ENCODE measurements around the gene NTM.

NTM gene

GRCh38 chr11:132217856-132218255 lies 847.4 kb downstream of the NTM start:
- H3K4me3 ChIP-seq (ENCODE audit: low read length): no peak overlapping the region
- H2AFZ ChIP-seq (ENCODE audit: low read depth, low read length): no peak overlapping the region
- H3K27me3 ChIP-seq (ENCODE audit: low read depth, low read length): peaks cover 3% of the 10 kb centered on the region; the same call in 1 of the 2 replicates
- H3K27ac ChIP-seq (ENCODE audit: low read length): no peak overlapping the region
- H3K9me3 ChIP-seq (ENCODE audit: insufficient read depth, low read length): no peaks in the 10 kb centered on the region
- no peaks in the 10 kb centered on the region for H3K36me3 ChIP-seq (replicated peaks; ENCODE audit: low read depth, low read length)
- H3K4me2 ChIP-seq (ENCODE audit: low read length): no peak overlapping the region
- H3K4me1 ChIP-seq (ENCODE audit: low read length): no peaks in the 10 kb centered on the region
- no peaks in the 10 kb centered on the region for H4K20me1 ChIP-seq (ENCODE audit: insufficient read depth, low read length)
- H3K79me2 ChIP-seq (ENCODE audit: low read length): no peaks in the 10 kb centered on the region
- TF ChIP-seq EZH2phosphoT487 (IDR thresholded peaks at IDR 0.05; ENCODE audit: low read depth) (no peak), CTCF (IDR thresholded peaks at IDR 0.05; ENCODE audit: low read depth, low read length) (no peak)
- no peak overlapping the region for H3K9ac ChIP-seq (ENCODE audit: low read length)

- Histone ChIP-seq H3K36me3 (replicated peaks; ENCODE audit: low read depth, low read length) (no peaks in the 10 kb centered on the region), H3K79me2 (ENCODE audit: low read length) (no peaks in the 10 kb centered on the region), H3K4me2 (ENCODE audit: low read length) (no peak overlapping the region), H3K9ac (ENCODE audit: low read length) (no peak overlapping the region), H3K4me1 (ENCODE audit: low read length) (no peaks in the 10 kb centered on the region), H3K4me3 (ENCODE audit: low read length) (no peak overlapping the region), H2AFZ (ENCODE audit: low read depth, low read length) (no peak overlapping the region), H3K27me3 (ENCODE audit: low read depth, low read length) (peaks cover 3% of the 10 kb centered on the region; the same call in 1 of the 2 replicates), H3K27ac (ENCODE audit: low read length) (no peak overlapping the region), H4K20me1 (ENCODE audit: insufficient read depth, low read length) (no peaks in the 10 kb centered on the region), H3K9me3 (ENCODE audit: insufficient read depth, low read length) (no peaks in the 10 kb centered on the region)
- no peak for TF ChIP-seq EZH2phosphoT487 (IDR thresholded peaks at IDR 0.05; ENCODE audit: low read depth)
- TF ChIP-seq CTCF (IDR thresholded peaks at IDR 0.05; ENCODE audit: low read depth, low read length): no peak
Observed at GRCh38 chr11:132220474-132220873, 850.1 kb downstream of the NTM start.

- Histone ChIP-seq H3K4me2 (ENCODE audit: low read length) (no peak overlapping the region), H3K27me3 (ENCODE audit: low read depth, low read length) (peaks cover 3% of the 10 kb centered on the region; the same call in 1 of the 2 replicates), H3K27ac (ENCODE audit: low read length) (no peak overlapping the region), H3K4me1 (ENCODE audit: low read length) (no peaks in the 10 kb centered on the region), H3K9ac (ENCODE audit: low read length) (no peak overlapping the region), H3K79me2 (ENCODE audit: low read length) (no peaks in the 10 kb centered on the region), H3K4me3 (ENCODE audit: low read length) (no peak overlapping the region), H2AFZ (ENCODE audit: low read depth, low read length) (no peak overlapping the region), H3K9me3 (ENCODE audit: insufficient read depth, low read length) (no peaks in the 10 kb centered on the region), H3K36me3 (replicated peaks; ENCODE audit: low read depth, low read length) (no peaks in the 10 kb centered on the region), H4K20me1 (ENCODE audit: insufficient read depth, low read length) (no peaks in the 10 kb centered on the region)
- TF ChIP-seq EZH2phosphoT487 (IDR thresholded peaks at IDR 0.05; ENCODE audit: low read depth) (no peak), CTCF (IDR thresholded peaks at IDR 0.05; ENCODE audit: low read depth, low read length) (no peak)
Observed at GRCh38 chr11:132222345-132222744, 851.9 kb downstream of the NTM start.

- Histone ChIP-seq H3K79me2 (ENCODE audit: low read length) (no peaks in the 10 kb centered on the region), H3K27me3 (ENCODE audit: low read depth, low read length) (0 out of 2 replicates have a peak, but pooled peaks cover 3% of the 10 kb centered on the region), H4K20me1 (ENCODE audit: insufficient read depth, low read length) (no peaks in the 10 kb centered on the region), H3K9me3 (ENCODE audit: insufficient read depth, low read length) (no peaks in the 10 kb centered on the region), H3K4me3 (ENCODE audit: low read length) (no peak overlapping the region), H3K4me1 (ENCODE audit: low read length) (no peaks in the 10 kb centered on the region), H3K4me2 (ENCODE audit: low read length) (no peak overlapping the region), H3K27ac (ENCODE audit: low read length) (no peak overlapping the region), H3K36me3 (replicated peaks; ENCODE audit: low read depth, low read length) (no peaks in the 10 kb centered on the region), H3K9ac (ENCODE audit: low read length) (no peak overlapping the region), H2AFZ (ENCODE audit: low read depth, low read length) (no peak overlapping the region)
- TF ChIP-seq EZH2phosphoT487 (IDR thresholded peaks at IDR 0.05; ENCODE audit: low read depth) (no peak), CTCF (IDR thresholded peaks at IDR 0.05; ENCODE audit: low read depth, low read length) (no peak)
Observed at GRCh38 chr11:132226522-132226921, 856.1 kb downstream of the NTM start.

Data from OCI-LY3 (cell line).